T-helper 2 cell treated with Interferon-gamma antibody and Interleukin-4, amounts not matched to agents 5 μg/mL and 100 μg/mL, for 36 hours (primary cell): ENCODE data around the gene CUX1.

ENCODE experiments used
- DNase-seq: peaks from one replicate; pipeline ENCODE4 v3.0.0; 2021; ENCODE audit warnings: low spot score
- H3K27ac Mint-ChIP-seq: one replicate; pipeline ENCODE4 v1.8.0; 2021; ENCODE audit warnings: mild to moderate bottlenecking, mixed read lengths
- H3K27me3 Mint-ChIP-seq: one replicate; pipeline ENCODE4 v1.8.0; 2021; ENCODE audit warnings: low read depth, mixed read lengths
- H3K36me3 Mint-ChIP-seq: one replicate; pipeline ENCODE4 v1.8.0; 2021; ENCODE audit warnings: low read depth, mixed read lengths
- H3K4me1 Mint-ChIP-seq: one replicate; pipeline ENCODE4 v1.8.0; 2021; ENCODE audit warnings: low read depth, mixed read lengths
- H3K4me3 Mint-ChIP-seq: one replicate; pipeline ENCODE4 v1.8.0; 2022; ENCODE audit warnings: mild to moderate bottlenecking, moderate library complexity, mixed read lengths
- H3K9me3 Mint-ChIP-seq: one replicate; pipeline ENCODE4 v1.8.0; 2021; ENCODE audit warnings: mixed read lengths

CUX1 gene

GRCh38 chr7:101959829-101960228 lies 142.4 kb downstream of the CUX1 start:
- no peaks in the 10 kb centered on the region for H3K36me3 Mint-ChIP-seq

GRCh38 chr7:101960323-101960722 lies 142.9 kb downstream of the CUX1 start:
- no peaks in the 10 kb centered on the region for H3K4me1 Mint-ChIP-seq
- no peaks in the 10 kb centered on the region for H3K27me3 Mint-ChIP-seq
- no peak for DNase-seq
- H3K27ac Mint-ChIP-seq = no peak overlapping the region
- no peaks in the 10 kb centered on the region for H3K9me3 Mint-ChIP-seq
- no peaks in the 10 kb centered on the region for H3K36me3 Mint-ChIP-seq
- no peak overlapping the region for H3K4me3 Mint-ChIP-seq

More at GRCh38 chr7:101959829-101960228, 142.4 kb downstream of the CUX1 start:
- DNase-seq = no peak
- Mint-ChIP-seq H3K4me1 (no peaks in the 10 kb centered on the region), H3K4me3 (no peak overlapping the region), H3K9me3 (no peaks in the 10 kb centered on the region), H3K27ac (no peak overlapping the region), H3K27me3 (no peaks in the 10 kb centered on the region)

- H3K27ac Mint-ChIP-seq = no peak overlapping the region
- H3K4me3 Mint-ChIP-seq = no peak overlapping the region
- no peaks in the 10 kb centered on the region for H3K4me1 Mint-ChIP-seq
- no peak for DNase-seq
- no peaks in the 10 kb centered on the region for H3K36me3 Mint-ChIP-seq
- H3K9me3 Mint-ChIP-seq = no peaks in the 10 kb centered on the region
- H3K27me3 Mint-ChIP-seq = no peaks in the 10 kb centered on the region
These were observed 143.7 kb downstream of the CUX1 start for GRCh38 chr7:101960985-101961708.

- DNase-seq = no peak
- Mint-ChIP-seq H3K4me1 (no peaks in the 10 kb centered on the region), H3K27ac (no peak overlapping the region), H3K4me3 (no peak overlapping the region), H3K9me3 (no peaks in the 10 kb centered on the region), H3K36me3 (no peaks in the 10 kb centered on the region), H3K27me3 (no peaks in the 10 kb centered on the region)
These were observed 144.4 kb downstream of the CUX1 start for GRCh38 chr7:101961811-101962210.

GRCh38 chr7:101963693-101964092 lies 146.3 kb downstream of the CUX1 start:
- no peak overlapping the region for H3K4me3 Mint-ChIP-seq
- H3K9me3 Mint-ChIP-seq = no peaks in the 10 kb centered on the region
- H3K36me3 Mint-ChIP-seq = no peaks in the 10 kb centered on the region
- no peak for DNase-seq
- no peaks in the 10 kb centered on the region for H3K27me3 Mint-ChIP-seq
- H3K27ac Mint-ChIP-seq = no peak overlapping the region
- no peaks in the 10 kb centered on the region for H3K4me1 Mint-ChIP-seq

- H3K4me3 Mint-ChIP-seq = no peak overlapping the region
- H3K27ac Mint-ChIP-seq = no peak overlapping the region
- no peaks in the 10 kb centered on the region for H3K36me3 Mint-ChIP-seq
- H3K27me3 Mint-ChIP-seq = no peaks in the 10 kb centered on the region
- no peaks in the 10 kb centered on the region for H3K4me1 Mint-ChIP-seq
- H3K9me3 Mint-ChIP-seq = no peaks in the 10 kb centered on the region
- no peak for DNase-seq
These were observed 147.4 kb downstream of the CUX1 start for GRCh38 chr7:101964680-101965452.

GRCh38 chr7:101968720-101969466 lies 151.5 kb downstream of the CUX1 start:
- H3K27ac Mint-ChIP-seq = no peak overlapping the region
- H3K4me3 Mint-ChIP-seq = no peak overlapping the region
- no peak for DNase-seq
- no peaks in the 10 kb centered on the region for H3K4me1 Mint-ChIP-seq
- H3K27me3 Mint-ChIP-seq = no peaks in the 10 kb centered on the region
- H3K9me3 Mint-ChIP-seq = no peaks in the 10 kb centered on the region
- H3K36me3 Mint-ChIP-seq = no peaks in the 10 kb centered on the region

- no peak overlapping the region for H3K4me3 Mint-ChIP-seq
- no peak overlapping the region for H3K27ac Mint-ChIP-seq
- DNase-seq = no peak
- H3K36me3 Mint-ChIP-seq = no peaks in the 10 kb centered on the region
- H3K4me1 Mint-ChIP-seq = no peaks in the 10 kb centered on the region
- no peaks in the 10 kb centered on the region for H3K27me3 Mint-ChIP-seq
- no peaks in the 10 kb centered on the region for H3K9me3 Mint-ChIP-seq
These were observed 152.7 kb downstream of the CUX1 start for GRCh38 chr7:101969997-101970585.

- Mint-ChIP-seq H3K36me3 (no peaks in the 10 kb centered on the region), H3K9me3 (no peaks in the 10 kb centered on the region), H3K27ac (no peak overlapping the region), H3K4me3 (no peak overlapping the region), H3K27me3 (no peaks in the 10 kb centered on the region), H3K4me1 (no peaks in the 10 kb centered on the region)
- DNase-seq = no peak
These were observed 153.4 kb downstream of the CUX1 start for GRCh38 chr7:101970801-101971200.

GRCh38 chr7:101971457-101971856 lies 154.0 kb downstream of the CUX1 start:
- Mint-ChIP-seq H3K9me3 (no peaks in the 10 kb centered on the region), H3K27ac (no peak overlapping the region)

GRCh38 chr7:101972627-101973026 lies 155.2 kb downstream of the CUX1 start:
- no peak for DNase-seq
- H3K36me3 Mint-ChIP-seq = no peaks in the 10 kb centered on the region
- no peaks in the 10 kb centered on the region for H3K4me1 Mint-ChIP-seq
- no peaks in the 10 kb centered on the region for H3K9me3 Mint-ChIP-seq
- no peak overlapping the region for H3K27ac Mint-ChIP-seq
- no peaks in the 10 kb centered on the region for H3K27me3 Mint-ChIP-seq
- no peak overlapping the region for H3K4me3 Mint-ChIP-seq

More at GRCh38 chr7:101971457-101971856, 154.0 kb downstream of the CUX1 start:
- no peaks in the 10 kb centered on the region for H3K36me3 Mint-ChIP-seq
- no peaks in the 10 kb centered on the region for H3K4me1 Mint-ChIP-seq
- H3K4me3 Mint-ChIP-seq = no peak overlapping the region
- H3K27me3 Mint-ChIP-seq = no peaks in the 10 kb centered on the region
- no peak for DNase-seq

- no peak overlapping the region for H3K4me3 Mint-ChIP-seq
- H3K36me3 Mint-ChIP-seq = no peaks in the 10 kb centered on the region
- no peaks in the 10 kb centered on the region for H3K4me1 Mint-ChIP-seq
- no peak for DNase-seq
- H3K27me3 Mint-ChIP-seq = no peaks in the 10 kb centered on the region
- H3K27ac Mint-ChIP-seq = no peak overlapping the region
- H3K9me3 Mint-ChIP-seq = no peaks in the 10 kb centered on the region
These were observed 155.7 kb downstream of the CUX1 start for GRCh38 chr7:101973130-101973529.

- Mint-ChIP-seq H3K4me1 (no peaks in the 10 kb centered on the region), H3K27ac (no peak overlapping the region), H3K27me3 (no peaks in the 10 kb centered on the region), H3K36me3 (no peaks in the 10 kb centered on the region), H3K4me3 (no peak overlapping the region), H3K9me3 (no peaks in the 10 kb centered on the region)
- no peak for DNase-seq
These were observed 157.0 kb downstream of the CUX1 start for GRCh38 chr7:101974393-101974792.

GRCh38 chr7:101975046-101975445 lies 157.6 kb downstream of the CUX1 start:
- Mint-ChIP-seq H3K4me3 (no peak overlapping the region), H3K27me3 (no peaks in the 10 kb centered on the region), H3K27ac (no peak overlapping the region), H3K36me3 (no peaks in the 10 kb centered on the region), H3K4me1 (no peaks in the 10 kb centered on the region), H3K9me3 (no peaks in the 10 kb centered on the region)
- no peak for DNase-seq
